DOHH2 (cell line): Measurements from ENCODE around the gene XPC.

ENCODE experiments used
- H3F3A ChIP-seq: fragments of 200-600 bp; sonication (generic), shearing (Covaris generic); 2 replicates; pipeline ENCODE4 v1.6.0; 2016; ENCODE audit warnings: antibody characterized with exemption, mild to moderate bottlenecking; ENCODE audit not compliant: control insufficient read depth, insufficient read depth
- H3K27ac ChIP-seq: fragments of 200-600 bp; sonication (generic); 2 replicates; pipeline ENCODE4 v1.5.1; 2014; ENCODE audit warnings: low read depth, mild to moderate bottlenecking, low read length, moderate library complexity
- H3K27me3 ChIP-seq: fragments of 200-600 bp; sonication (generic); 2 replicates; pipeline ENCODE4 v1.6.1; 2014; ENCODE audit warnings: mild to moderate bottlenecking, low read length, mixed read lengths; ENCODE audit not compliant: control insufficient read depth
- H3K36me3 ChIP-seq: fragments of 200-600 bp; sonication (generic); 2 replicates; pipeline ENCODE4 v1.6.1; 2014; ENCODE audit warnings: mild to moderate bottlenecking, low read length, moderate library complexity, mixed read lengths; ENCODE audit not compliant: control insufficient read depth
- H3K4me1 ChIP-seq: fragments of 200-600 bp; sonication (generic); 2 replicates; pipeline ENCODE4 v1.6.1; 2014; ENCODE audit warnings: mild to moderate bottlenecking, low read length, mixed read lengths; ENCODE audit not compliant: control insufficient read depth
- H3K4me2 ChIP-seq: fragments of 200-600 bp; sonication (generic); 2 replicates; pipeline ENCODE4 v1.6.0; 2014; ENCODE audit warnings: mild to moderate bottlenecking, low read length, moderate library complexity
- H3K4me3 ChIP-seq: fragments of 200-600 bp; sonication (generic); 2 replicates; pipeline ENCODE4 v1.5.1; 2014; ENCODE audit warnings: mild to moderate bottlenecking, low read length, mixed read lengths
- H3K79me2 ChIP-seq: fragments of 200-600 bp; sonication (generic); 2 replicates; pipeline ENCODE4 v1.6.1; 2014; ENCODE audit warnings: mild to moderate bottlenecking, low read length, mixed read lengths; ENCODE audit not compliant: control insufficient read depth
- H3K9me2 ChIP-seq: fragments of 200-600 bp; sonication (generic); replicated peaks from 2 replicates; pipeline ENCODE4 v1.6.1; 2014; ENCODE audit warnings: mild to moderate bottlenecking, low read length, mixed read lengths; ENCODE audit not compliant: control insufficient read depth
- H3K9me3 ChIP-seq: fragments of 200-600 bp; sonication (generic); 2 replicates; pipeline ENCODE4 v1.6.1; 2014; ENCODE audit warnings: antibody characterized with exemption, low read length, mixed read lengths; ENCODE audit not compliant: control insufficient read depth, insufficient read depth
- H4K20me1 ChIP-seq: fragments of 200-600 bp; sonication (generic); 2 replicates; pipeline ENCODE4 v1.6.0; 2014; ENCODE audit warnings: low read depth, mild to moderate bottlenecking, antibody characterized with exemption, low read length, moderate library complexity; ENCODE audit not compliant: control insufficient read depth, insufficient read depth
- EZH2phosphoT487 ChIP-seq: fragments of 200-600 bp; sonication (generic); IDR thresholded peaks from 2 replicates; pipeline ENCODE4 v1.6.1; 2017; ENCODE audit warnings: borderline replicate concordance, mild to moderate bottlenecking, antibody characterized with exemption, low read length, moderate library complexity, mixed read lengths
- TF ChIP-seq, protein P1 (sequence below): fragments of 200-600 bp; sonication (generic); IDR thresholded peaks from one replicate; pipeline ENCODE4 v1.5.1; 2014; ENCODE audit warnings: antibody characterized with exemption, mild to moderate bottlenecking, low read depth, low read length; ENCODE audit not compliant: poor library complexity, severe bottlenecking

Gene XPC

DNA sequence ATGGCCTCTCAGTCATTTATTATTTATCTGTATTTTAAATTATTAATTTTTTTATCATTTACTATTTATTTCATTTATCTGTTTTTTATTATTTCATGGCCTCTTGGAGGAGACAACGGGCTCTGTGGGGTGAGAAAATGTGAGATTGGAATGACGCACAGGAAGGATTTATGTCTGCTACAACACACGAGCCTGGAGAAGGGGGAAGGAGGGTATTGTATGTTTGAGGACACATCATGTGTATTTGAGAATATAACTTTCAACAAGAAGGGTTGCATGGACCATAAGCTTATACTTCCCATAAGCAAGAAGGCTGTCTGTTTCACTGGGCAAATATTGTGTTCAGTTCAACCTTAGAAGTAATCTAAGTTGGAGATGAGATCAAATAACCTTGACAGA, 31.9 kb upstream of the XPC start:
- H3K9me3 ChIP-seq = no peaks in the 10 kb centered on the region
- no peak for TF ChIP-seq EZH2phosphoT487
- TF ChIP-seq, protein P1, sequence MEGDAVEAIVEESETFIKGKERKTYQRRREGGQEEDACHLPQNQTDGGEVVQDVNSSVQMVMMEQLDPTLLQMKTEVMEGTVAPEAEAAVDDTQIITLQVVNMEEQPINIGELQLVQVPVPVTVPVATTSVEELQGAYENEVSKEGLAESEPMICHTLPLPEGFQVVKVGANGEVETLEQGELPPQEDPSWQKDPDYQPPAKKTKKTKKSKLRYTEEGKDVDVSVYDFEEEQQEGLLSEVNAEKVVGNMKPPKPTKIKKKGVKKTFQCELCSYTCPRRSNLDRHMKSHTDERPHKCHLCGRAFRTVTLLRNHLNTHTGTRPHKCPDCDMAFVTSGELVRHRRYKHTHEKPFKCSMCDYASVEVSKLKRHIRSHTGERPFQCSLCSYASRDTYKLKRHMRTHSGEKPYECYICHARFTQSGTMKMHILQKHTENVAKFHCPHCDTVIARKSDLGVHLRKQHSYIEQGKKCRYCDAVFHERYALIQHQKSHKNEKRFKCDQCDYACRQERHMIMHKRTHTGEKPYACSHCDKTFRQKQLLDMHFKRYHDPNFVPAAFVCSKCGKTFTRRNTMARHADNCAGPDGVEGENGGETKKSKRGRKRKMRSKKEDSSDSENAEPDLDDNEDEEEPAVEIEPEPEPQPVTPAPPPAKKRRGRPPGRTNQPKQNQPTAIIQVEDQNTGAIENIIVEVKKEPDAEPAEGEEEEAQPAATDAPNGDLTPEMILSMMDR = no peak
- H3K4me1 ChIP-seq = 0 out of 2 replicates have a peak, but pooled peaks cover 4% of the 10 kb centered on the region
- no peaks in the 10 kb centered on the region for H3K9me2 ChIP-seq
- H3K36me3 ChIP-seq = no peaks in the 10 kb centered on the region
- H3K27me3 ChIP-seq = no peaks in the 10 kb centered on the region
- no peak overlapping the region for H3K4me3 ChIP-seq
- H3K79me2 ChIP-seq = no peaks in the 10 kb centered on the region
- no peaks in the 10 kb centered on the region for H4K20me1 ChIP-seq
- H3F3A ChIP-seq = no peaks in the 10 kb centered on the region
- H3K4me2 ChIP-seq = no peak overlapping the region
- no peak overlapping the region for H3K27ac ChIP-seq

DNA sequence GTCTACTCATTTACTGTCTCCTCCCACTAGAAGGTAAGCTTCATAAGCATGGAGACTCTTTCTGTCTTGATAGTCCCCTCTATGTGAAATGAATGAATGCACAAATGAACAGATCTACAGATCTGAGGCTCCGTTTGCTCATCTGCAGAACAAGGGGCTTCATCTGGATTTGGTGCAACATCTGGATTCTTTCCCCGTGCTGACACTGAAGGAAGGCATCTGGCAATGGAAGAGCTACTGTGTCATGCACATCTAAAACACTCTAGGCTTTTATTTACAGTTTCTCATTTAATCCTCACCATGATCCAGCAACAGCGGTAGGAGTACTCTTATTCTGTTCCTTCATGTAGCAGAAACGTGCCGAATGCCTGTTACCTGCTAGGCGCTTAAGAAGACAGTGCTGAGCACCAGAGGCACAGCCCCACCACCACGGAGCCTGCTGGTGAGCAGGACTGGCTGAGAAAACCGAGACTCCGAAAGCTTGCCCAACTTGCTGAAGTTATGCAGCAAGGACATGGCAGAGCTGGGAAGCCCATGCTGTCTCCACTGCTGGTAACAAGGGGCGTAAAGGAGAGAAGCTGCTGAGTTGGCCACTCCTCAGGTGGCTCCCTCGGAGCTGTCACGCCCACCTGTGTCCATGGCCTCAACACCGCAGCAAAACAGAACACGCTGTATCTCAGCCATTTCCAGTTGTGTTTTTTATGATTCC, 31.3 kb upstream of the XPC start:
- no peak overlapping the region for H3K4me3 ChIP-seq
- peaks cover 6% of the 10 kb centered on the region; the same call in 1 of the 2 replicates for H3K4me1 ChIP-seq
- no peak overlapping the region for H3K4me2 ChIP-seq
- H3K27ac ChIP-seq = no peak overlapping the region
- H3K36me3 ChIP-seq = no peaks in the 10 kb centered on the region
- no peaks in the 10 kb centered on the region for H3F3A ChIP-seq
- H3K9me3 ChIP-seq = no peaks in the 10 kb centered on the region
- no peaks in the 10 kb centered on the region for H3K27me3 ChIP-seq
- H4K20me1 ChIP-seq = no peaks in the 10 kb centered on the region
- H3K9me2 ChIP-seq = no peaks in the 10 kb centered on the region
- TF ChIP-seq EZH2phosphoT487 = no peak
- TF ChIP-seq, protein P1 = no peak
- H3K79me2 ChIP-seq = no peaks in the 10 kb centered on the region

DNA sequence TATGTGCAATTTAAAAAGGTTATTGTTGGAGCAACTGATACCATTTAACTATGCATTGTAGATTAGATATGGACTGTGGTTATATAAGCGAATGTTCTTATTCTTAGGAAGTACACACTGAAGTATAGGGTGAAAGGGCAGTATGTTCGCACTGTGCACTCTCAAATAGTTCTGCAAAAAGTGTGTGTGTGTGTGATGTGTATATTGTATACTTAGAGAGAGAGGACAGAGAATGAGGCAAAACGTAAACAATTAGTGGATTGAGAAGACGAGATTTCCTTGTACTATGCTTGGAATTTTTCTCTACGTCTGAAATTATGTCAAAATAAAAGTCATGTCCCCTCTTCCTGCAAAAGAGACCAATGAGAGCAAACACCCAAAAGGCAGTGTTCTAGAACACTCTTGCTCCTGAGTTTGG, 30.6 kb upstream of the XPC start:
- no peak for TF ChIP-seq EZH2phosphoT487
- TF ChIP-seq, protein P1 = no peak
- Histone ChIP-seq H3K9me3 (no peaks in the 10 kb centered on the region), H3K4me1 (peaks cover 10% of the 10 kb centered on the region), H3K4me3 (no peak overlapping the region), H3K27me3 (no peaks in the 10 kb centered on the region), H3K36me3 (no peaks in the 10 kb centered on the region), H3F3A (no peaks in the 10 kb centered on the region), H3K27ac (no peak overlapping the region), H3K4me2 (no peak overlapping the region), H4K20me1 (no peaks in the 10 kb centered on the region), H3K79me2 (no peaks in the 10 kb centered on the region), H3K9me2 (no peaks in the 10 kb centered on the region)
